HG02840 (cell line): ENCODE results near the gene RITA1.

Source experiments
- ATAC-seq: cut with Tn5 transposase; IDR thresholded peaks from one replicate; pipeline ENCODE4 v1.9.1; 2021; ENCODE audit warnings: mild to moderate bottlenecking, moderate library complexity, moderate number of reproducible peaks; ENCODE audit not compliant: unreplicated experiment, low FRiP score

Gene RITA1

DNA sequence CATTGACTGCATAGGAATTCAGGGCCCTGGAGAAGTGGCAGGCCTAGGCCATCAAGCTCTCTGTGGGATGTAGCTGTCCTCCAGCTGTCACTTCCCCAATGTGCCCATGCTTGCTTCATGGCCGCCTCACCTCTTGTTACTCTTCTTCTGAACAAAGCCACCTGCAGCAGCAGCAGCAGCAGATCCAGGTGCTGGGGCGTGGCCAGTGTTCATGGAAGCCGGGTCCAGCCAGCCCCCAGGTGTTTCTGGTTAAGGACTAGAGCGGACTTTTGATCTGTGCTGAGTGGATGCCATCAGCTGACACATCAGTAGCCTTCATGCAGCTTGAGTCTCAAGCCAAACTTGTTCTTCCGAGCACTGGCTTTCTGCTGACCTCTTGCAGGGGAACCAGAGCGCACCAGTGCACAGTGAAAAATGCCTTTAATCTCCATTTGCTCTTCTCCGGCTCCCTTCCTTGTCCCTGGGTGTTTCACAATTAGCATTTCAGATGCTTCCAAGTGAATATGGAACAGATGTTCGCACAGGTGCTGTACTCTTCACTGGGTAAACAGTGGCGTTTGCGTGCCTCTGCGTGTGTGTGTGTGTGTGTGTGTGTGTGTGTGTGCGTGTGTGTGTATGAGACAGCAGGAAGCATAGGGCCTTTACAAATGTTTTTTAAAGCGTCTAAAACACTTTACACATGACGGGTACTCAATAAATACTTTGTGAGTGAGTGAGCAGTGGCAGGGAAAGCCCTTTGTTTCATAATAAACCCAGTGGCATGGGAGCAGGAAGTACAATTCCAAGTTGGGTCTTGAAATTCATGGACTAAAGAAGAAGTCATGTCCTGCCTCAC lies 55.9 kb downstream of the RITA1 start:
- ATAC-seq: no peak
